Measurements from ENCODE around the gene TUBG2. TPM values are rescaled to one million over a fixed set of nuclear protein-coding genes. Genes with fewer than 3 reads are reported as not detected.

The TUBG2 gene
- total RNA-seq, 1 experiment from 2014 or later: 20.4 TPM

- H3K79me1 ChIP-seq (ENCODE audit: insufficient read depth, low read depth, low read length, poor library complexity, severe bottlenecking): no peaks in the 10 kb centered on the region
- no peak overlapping the region for H3K18ac ChIP-seq (ENCODE audit: insufficient read length, low read depth, low read length)
- H3K4ac ChIP-seq (ENCODE audit: low read depth, low read length): no peak overlapping the region
- peaks cover 28 to 44% of the 10 kb centered on the region in 2 experiments for H3K4me1 Mint-ChIP-seq
- no peak overlapping the region for H4K91ac ChIP-seq (ENCODE audit: insufficient read length, low read depth, low read length)
- no CpG with 5 or more reads among the region's 87 CpGs for WGBS (ENCODE audit: extremely low coverage, insufficient read length, low lambda C conversion rate)
- H3K27me3 Mint-ChIP-seq (ENCODE audit: low read depth): peaks cover 4% of the 10 kb centered on the region; the same call in 1 of the 2 replicates
- no peaks in the 10 kb centered on the region for H3K79me2 ChIP-seq (ENCODE audit: insufficient read depth, low read length)
- no peak overlapping the region for H4K8ac ChIP-seq (replicated peaks; ENCODE audit: insufficient read length, low read depth, low read length)
- TF ChIP-seq CTCF (conservative IDR thresholded peaks at IDR 0.05): peak; percentile 19; the same call in 1 of the 3 replicates
- no peak overlapping the region for H2BK120ac ChIP-seq (ENCODE audit: low read depth, low read length, poor library complexity, severe bottlenecking)
- peak overlapping the region; percentile 61; the same call in 1 of the 2 replicates for H3K14ac ChIP-seq (ENCODE audit: insufficient read depth, low read length)
- peak overlapping the region; percentile 68 to 72 for H3K4me3 Mint-ChIP-seq
- no peak overlapping the region for H3K9ac ChIP-seq (ENCODE audit: extremely low read depth, insufficient read length, low read length)
- peak overlapping the region; percentile 62 for H3K4me2 ChIP-seq (ENCODE audit: insufficient read depth, insufficient read length, low read length)
- H3K23me2 ChIP-seq (ENCODE audit: insufficient read length, low read depth, low read length, poor library complexity, severe bottlenecking): peaks cover 17% of the 10 kb centered on the region
- no peak overlapping the region for H2AK5ac ChIP-seq (ENCODE audit: insufficient read length, low read length)
- H3K9me3 Mint-ChIP-seq: no peaks in the 10 kb centered on the region
- H3K36me3 Mint-ChIP-seq (ENCODE audit: insufficient read depth in 1 of 3, low read depth in 3 of 3): peaks cover 27 to 59% (median 49%) of the 10 kb centered on the region in 3 experiments
- H3K4me1 ChIP-seq (ENCODE audit: insufficient read depth, low read length): peaks cover 4% of the 10 kb centered on the region; the same call in 1 of the 2 replicates
- H2BK12ac ChIP-seq (ENCODE audit: insufficient read length, low read depth, low read length): no peak overlapping the region
- no peaks in the 10 kb centered on the region for H3K9me3 ChIP-seq (ENCODE audit: control insufficient read depth, low read depth, low read length)
- H3K27me3 ChIP-seq (ENCODE audit: insufficient read depth, low read length): no peaks in the 10 kb centered on the region
- no peak overlapping the region for H2BK20ac ChIP-seq (ENCODE audit: low read depth, low read length, poor library complexity, severe bottlenecking)
- no peak overlapping the region for H4K5ac ChIP-seq (ENCODE audit: insufficient read length, low read depth, low read length)
- H3T11ph ChIP-seq (ENCODE audit: low read length): no peak overlapping the region
- no peak for DNase-seq
- H4K20me1 ChIP-seq (ENCODE audit: control insufficient read depth, insufficient read depth, insufficient read length): no peaks in the 10 kb centered on the region
- no peak overlapping the region for H2BK5ac ChIP-seq (ENCODE audit: insufficient read length, low read length)
- H3K56ac ChIP-seq (ENCODE audit: insufficient read length, low read depth, low read length): no peak overlapping the region
- no peak overlapping the region for H2BK15ac ChIP-seq (ENCODE audit: low read depth, low read length)
- H3K23ac ChIP-seq (ENCODE audit: insufficient read length, low read depth, low read length): no peak overlapping the region
- H2AFZ ChIP-seq (ENCODE audit: low read length): no peak overlapping the region
- peak overlapping the region in 1 of 3 experiments; percentile 85; a peak in 3 of 7 replicates for H3K27ac Mint-ChIP-seq
- H3K27ac ChIP-seq (ENCODE audit: insufficient read length, low read depth, low read length): no peak overlapping the region
Measured at GRCh38 chr17:42669977-42670788, 11.1 kb downstream of the TUBG2 start.

Data from H9 (cell line).